ENCODE measurements around the gene ATP1A4.

GRCh38 chr1:160144921-160145320 lies 6.5 kb upstream of the ATP1A4 start:
- TF ChIP-seq, protein P1, sequence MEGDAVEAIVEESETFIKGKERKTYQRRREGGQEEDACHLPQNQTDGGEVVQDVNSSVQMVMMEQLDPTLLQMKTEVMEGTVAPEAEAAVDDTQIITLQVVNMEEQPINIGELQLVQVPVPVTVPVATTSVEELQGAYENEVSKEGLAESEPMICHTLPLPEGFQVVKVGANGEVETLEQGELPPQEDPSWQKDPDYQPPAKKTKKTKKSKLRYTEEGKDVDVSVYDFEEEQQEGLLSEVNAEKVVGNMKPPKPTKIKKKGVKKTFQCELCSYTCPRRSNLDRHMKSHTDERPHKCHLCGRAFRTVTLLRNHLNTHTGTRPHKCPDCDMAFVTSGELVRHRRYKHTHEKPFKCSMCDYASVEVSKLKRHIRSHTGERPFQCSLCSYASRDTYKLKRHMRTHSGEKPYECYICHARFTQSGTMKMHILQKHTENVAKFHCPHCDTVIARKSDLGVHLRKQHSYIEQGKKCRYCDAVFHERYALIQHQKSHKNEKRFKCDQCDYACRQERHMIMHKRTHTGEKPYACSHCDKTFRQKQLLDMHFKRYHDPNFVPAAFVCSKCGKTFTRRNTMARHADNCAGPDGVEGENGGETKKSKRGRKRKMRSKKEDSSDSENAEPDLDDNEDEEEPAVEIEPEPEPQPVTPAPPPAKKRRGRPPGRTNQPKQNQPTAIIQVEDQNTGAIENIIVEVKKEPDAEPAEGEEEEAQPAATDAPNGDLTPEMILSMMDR (IDR thresholded peaks at IDR 0.05; ENCODE audit: borderline replicate concordance, extremely low read depth, low read length, poor library complexity, severe bottlenecking) = no peak
- no peak for TF ChIP-seq EZH2 (IDR thresholded peaks at IDR 0.05; ENCODE audit: borderline replicate concordance, low read depth, low read length, severe bottlenecking)

Measured in DND-41 (cell line).